HEK293T (cell line): Measurements from ENCODE around the gene TMEM131.

Experiments
- ARNT ChIP-seq: fragments of 450-650 bp; IDR thresholded peaks from 2 replicates; pipeline ENCODE4 v1.6.1; 2017; ENCODE audit warnings: mild to moderate bottlenecking
- BHLHE40 ChIP-seq: fragments of 450-650 bp; IDR thresholded peaks from 2 replicates; pipeline ENCODE4 v1.6.1; 2016; ENCODE audit warnings: mild to moderate bottlenecking, moderate library complexity, borderline replicate concordance
- ELF4 ChIP-seq: fragments of 450-650 bp; IDR thresholded peaks from 2 replicates; pipeline ENCODE4 v1.6.1; 2017; ENCODE audit warnings: antibody characterized with exemption
- FOXK2 ChIP-seq: fragments of 450-650 bp; IDR thresholded peaks from 2 replicates; pipeline ENCODE4 v1.6.1; 2016; ENCODE audit warnings: mild to moderate bottlenecking
- FOXM1 ChIP-seq: fragments of 450-650 bp; IDR thresholded peaks from 2 replicates; pipeline ENCODE4 v1.6.1; 2017; ENCODE audit warnings: mild to moderate bottlenecking, borderline replicate concordance
- L3MBTL2 ChIP-seq: fragments of 450-650 bp; conservative IDR thresholded peaks from 2 replicates; pipeline ENCODE4 v1.6.1; 2016; ENCODE audit warnings: mild to moderate bottlenecking
- NFRKB ChIP-seq: fragments of 450-650 bp; IDR thresholded peaks from 2 replicates; pipeline ENCODE4 v1.6.1; 2016; ENCODE audit warnings: mild to moderate bottlenecking, moderate library complexity
- SP1 ChIP-seq: fragments of 450-650 bp; IDR thresholded peaks from 2 replicates; pipeline ENCODE4 v1.6.1; 2017
- SUZ12 ChIP-seq: fragments of 450-650 bp; IDR thresholded peaks from 2 replicates; pipeline ENCODE4 v1.6.1; 2016; ENCODE audit warnings: mild to moderate bottlenecking
- TARDBP ChIP-seq: fragments of 450-650 bp; IDR thresholded peaks from 2 replicates; pipeline ENCODE4 v1.6.1; 2016
- ZNF384 ChIP-seq: fragments of 450-650 bp; IDR thresholded peaks from 2 replicates; pipeline ENCODE4 v1.6.1; 2016

- no peak for TF ChIP-seq FOXM1
- no peak for TF ChIP-seq TARDBP
- no peak for TF ChIP-seq FOXK2
- no peak for TF ChIP-seq SP1
- TF ChIP-seq SUZ12 = no peak
- no peak for TF ChIP-seq ZNF384
- TF ChIP-seq ARNT = no peak
- no peak for TF ChIP-seq BHLHE40
- no peak for TF ChIP-seq ELF4
- TF ChIP-seq L3MBTL2 = no peak
- no peak for TF ChIP-seq NFRKB
Observed at GRCh38 chr2:97724501-97724900, 271.2 kb downstream of the TMEM131 start.
